ENCODE measurements around the gene IL17RB.

Gene IL17RB

GRCh38 chr3:53858096-53858741, 11.9 kb downstream of the IL17RB start:
- Histone ChIP-seq H3K4me3 (ENCODE audit: low read length in 2 of 2) (no peak overlapping the region), H3K4me1 (ENCODE audit: control insufficient read depth in 2 of 2, insufficient read depth in 2 of 2, low read length in 2 of 2) (no peaks in the 10 kb centered on the region), H3K27me3 (ENCODE audit: control insufficient read depth in 2 of 2, insufficient read depth in 2 of 2, low read length in 2 of 2) (no peaks in the 10 kb centered on the region), H3K9ac (ENCODE audit: low read depth in 1 of 2, low read length in 2 of 2) (no peak overlapping the region), H3K9me3 (ENCODE audit: control insufficient read depth in 2 of 2, low read length in 2 of 2) (no peaks in the 10 kb centered on the region), H3K27ac (ENCODE audit: low read depth in 2 of 2, low read length in 2 of 2) (no peak overlapping the region), H3K36me3 (ENCODE audit: control insufficient read depth in 2 of 2, insufficient read depth in 2 of 2, low read length in 2 of 2) (peaks cover 13 to 24% of the 10 kb centered on the region in 2 donors)

GRCh38 chr3:53859178-53859577, 12.8 kb downstream of the IL17RB start:
- Histone ChIP-seq H3K27me3 (ENCODE audit: control insufficient read depth in 2 of 2, insufficient read depth in 2 of 2, low read length in 2 of 2) (no peaks in the 10 kb centered on the region), H3K36me3 (ENCODE audit: control insufficient read depth in 2 of 2, insufficient read depth in 2 of 2, low read length in 2 of 2) (peaks cover 19 to 24% of the 10 kb centered on the region in 2 donors), H3K4me1 (ENCODE audit: control insufficient read depth in 2 of 2, insufficient read depth in 2 of 2, low read length in 2 of 2) (no peaks in the 10 kb centered on the region), H3K27ac (ENCODE audit: low read depth in 2 of 2, low read length in 2 of 2) (no peak overlapping the region), H3K9me3 (ENCODE audit: control insufficient read depth in 2 of 2, low read length in 2 of 2) (no peaks in the 10 kb centered on the region), H3K9ac (ENCODE audit: low read depth in 1 of 2, low read length in 2 of 2) (no peak overlapping the region), H3K4me3 (ENCODE audit: low read length in 2 of 2) (no peak overlapping the region)

DNA sequence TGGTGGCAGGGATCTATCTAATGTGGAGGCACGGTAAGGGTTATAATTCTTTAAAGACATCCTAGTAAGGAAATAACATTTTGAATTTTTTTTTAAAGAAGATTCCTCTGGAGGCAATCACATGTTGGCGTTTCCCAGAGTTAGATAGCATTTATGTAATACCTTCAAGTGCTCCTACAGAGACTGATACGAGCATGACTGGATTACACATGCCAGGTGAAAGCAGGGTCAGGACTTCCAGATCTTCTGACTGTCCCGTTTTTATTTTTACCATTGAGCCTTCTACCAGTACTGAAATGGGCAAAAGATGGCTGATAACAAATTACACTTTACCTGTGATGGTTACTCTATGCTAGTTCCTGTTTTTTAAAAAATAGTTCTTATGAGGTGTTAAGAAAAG, 13.8 kb downstream of the IL17RB start:
- H3K4me3 ChIP-seq (ENCODE audit: low read length in 2 of 2), result no peak overlapping the region
- no peaks in the 10 kb centered on the region for H3K4me1 ChIP-seq (ENCODE audit: control insufficient read depth in 2 of 2, insufficient read depth in 2 of 2, low read length in 2 of 2)
- H3K9ac ChIP-seq (ENCODE audit: low read depth in 1 of 2, low read length in 2 of 2), result no peak overlapping the region
- H3K9me3 ChIP-seq (ENCODE audit: control insufficient read depth in 2 of 2, low read length in 2 of 2), result no peaks in the 10 kb centered on the region
- no peaks in the 10 kb centered on the region for H3K27me3 ChIP-seq (ENCODE audit: control insufficient read depth in 2 of 2, insufficient read depth in 2 of 2, low read length in 2 of 2)
- no peak overlapping the region for H3K27ac ChIP-seq (ENCODE audit: low read depth in 2 of 2, low read length in 2 of 2)
- peaks cover 25 to 33% of the 10 kb centered on the region in 2 donors for H3K36me3 ChIP-seq (ENCODE audit: control insufficient read depth in 2 of 2, insufficient read depth in 2 of 2, low read length in 2 of 2)

- Histone ChIP-seq H3K4me1 (ENCODE audit: control insufficient read depth in 2 of 2, insufficient read depth in 2 of 2, low read length in 2 of 2) (no peaks in the 10 kb centered on the region), H3K4me3 (ENCODE audit: low read length in 2 of 2) (no peak overlapping the region), H3K9me3 (ENCODE audit: control insufficient read depth in 2 of 2, low read length in 2 of 2) (no peaks in the 10 kb centered on the region), H3K27ac (ENCODE audit: low read depth in 2 of 2, low read length in 2 of 2) (no peak overlapping the region), H3K36me3 (ENCODE audit: control insufficient read depth in 2 of 2, insufficient read depth in 2 of 2, low read length in 2 of 2) (peaks cover 30 to 47% of the 10 kb centered on the region in 2 donors), H3K27me3 (ENCODE audit: control insufficient read depth in 2 of 2, insufficient read depth in 2 of 2, low read length in 2 of 2) (no peaks in the 10 kb centered on the region), H3K9ac (ENCODE audit: low read depth in 1 of 2, low read length in 2 of 2) (no peak overlapping the region)
These were observed 15.9 kb downstream of the IL17RB start for GRCh38 chr3:53862241-53862640.

GRCh38 chr3:53863145-53863544, 16.8 kb downstream of the IL17RB start:
- H3K4me3 ChIP-seq (ENCODE audit: low read length in 2 of 2), result no peak overlapping the region

DNA sequence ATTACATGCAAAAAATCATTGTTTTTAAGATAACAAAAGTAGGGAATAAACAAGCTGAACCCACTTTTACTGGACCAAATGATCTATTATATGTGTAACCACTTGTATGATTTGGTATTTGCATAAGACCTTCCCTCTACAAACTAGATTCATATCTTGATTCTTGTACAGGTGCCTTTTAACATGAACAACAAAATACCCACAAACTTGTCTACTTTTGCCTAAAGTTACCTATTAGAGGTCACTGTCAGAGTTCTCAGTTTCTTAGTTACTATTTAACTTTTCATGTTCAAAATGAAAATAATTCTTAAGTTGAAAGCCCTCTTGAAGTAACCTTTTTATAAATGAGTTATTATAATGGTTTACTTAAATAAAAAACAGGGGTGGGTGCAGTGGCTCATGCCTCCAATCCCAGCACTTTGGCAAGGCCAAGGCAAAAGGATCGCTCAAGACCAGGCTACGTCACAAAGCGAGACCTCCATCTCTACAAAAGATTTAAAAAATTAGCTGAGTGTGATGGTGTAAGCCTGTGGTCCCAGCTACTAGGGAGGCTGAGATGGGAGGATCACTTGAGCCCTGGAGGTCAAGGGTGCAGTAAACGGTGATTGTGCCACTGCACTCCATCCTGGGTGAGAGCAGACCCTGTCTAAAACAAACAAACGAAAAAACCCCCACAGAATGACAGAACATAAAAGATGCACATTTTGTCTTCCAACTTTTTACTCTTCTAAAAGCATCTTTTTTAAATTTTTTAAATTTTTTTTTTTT, 19.5 kb downstream of the IL17RB start:
- no peaks in the 10 kb centered on the region for H3K4me1 ChIP-seq (ENCODE audit: control insufficient read depth in 2 of 2, insufficient read depth in 2 of 2, low read length in 2 of 2)
- no peaks in the 10 kb centered on the region for H3K9me3 ChIP-seq (ENCODE audit: control insufficient read depth in 2 of 2, low read length in 2 of 2)
- H3K27ac ChIP-seq (ENCODE audit: low read depth in 2 of 2, low read length in 2 of 2), result no peak overlapping the region
- H3K27me3 ChIP-seq (ENCODE audit: control insufficient read depth in 2 of 2, insufficient read depth in 2 of 2, low read length in 2 of 2), result no peaks in the 10 kb centered on the region
- peaks cover 54 to 65% of the 10 kb centered on the region in 2 donors for H3K36me3 ChIP-seq (ENCODE audit: control insufficient read depth in 2 of 2, insufficient read depth in 2 of 2, low read length in 2 of 2)
- no peak overlapping the region for H3K9ac ChIP-seq (ENCODE audit: low read depth in 1 of 2, low read length in 2 of 2)
- H3K4me3 ChIP-seq (ENCODE audit: low read length in 2 of 2), result no peak overlapping the region

More at GRCh38 chr3:53863145-53863544, 16.8 kb downstream of the IL17RB start:
- Histone ChIP-seq H3K27me3 (ENCODE audit: control insufficient read depth in 2 of 2, insufficient read depth in 2 of 2, low read length in 2 of 2) (no peaks in the 10 kb centered on the region), H3K36me3 (ENCODE audit: control insufficient read depth in 2 of 2, insufficient read depth in 2 of 2, low read length in 2 of 2) (peaks cover 38 to 54% of the 10 kb centered on the region in 2 donors), H3K4me1 (ENCODE audit: control insufficient read depth in 2 of 2, insufficient read depth in 2 of 2, low read length in 2 of 2) (no peaks in the 10 kb centered on the region), H3K9me3 (ENCODE audit: control insufficient read depth in 2 of 2, low read length in 2 of 2) (no peaks in the 10 kb centered on the region), H3K27ac (ENCODE audit: low read depth in 2 of 2, low read length in 2 of 2) (no peak overlapping the region), H3K9ac (ENCODE audit: low read depth in 1 of 2, low read length in 2 of 2) (no peak overlapping the region)

GRCh38 chr3:53880396-53881345, 34.3 kb downstream of the IL17RB start:
- Histone ChIP-seq H3K27me3 (ENCODE audit: control insufficient read depth in 2 of 2, insufficient read depth in 2 of 2, low read length in 2 of 2) (no peaks in the 10 kb centered on the region), H3K4me3 (ENCODE audit: low read length in 2 of 2) (peak overlapping the region; percentile 91 to 92), H3K27ac (ENCODE audit: low read depth in 2 of 2, low read length in 2 of 2) (no peak overlapping the region), H3K4me1 (ENCODE audit: control insufficient read depth in 2 of 2, insufficient read depth in 2 of 2, low read length in 2 of 2) (peaks cover 11 to 17% of the 10 kb centered on the region in 2 donors), H3K9ac (ENCODE audit: low read depth in 1 of 2, low read length in 2 of 2) (peak overlapping the region; percentile 81 to 89), H3K9me3 (ENCODE audit: control insufficient read depth in 2 of 2, low read length in 2 of 2) (no peaks in the 10 kb centered on the region), H3K36me3 (ENCODE audit: control insufficient read depth in 2 of 2, insufficient read depth in 2 of 2, low read length in 2 of 2) (peaks cover 38 to 55% of the 10 kb centered on the region in 2 donors)

DNA sequence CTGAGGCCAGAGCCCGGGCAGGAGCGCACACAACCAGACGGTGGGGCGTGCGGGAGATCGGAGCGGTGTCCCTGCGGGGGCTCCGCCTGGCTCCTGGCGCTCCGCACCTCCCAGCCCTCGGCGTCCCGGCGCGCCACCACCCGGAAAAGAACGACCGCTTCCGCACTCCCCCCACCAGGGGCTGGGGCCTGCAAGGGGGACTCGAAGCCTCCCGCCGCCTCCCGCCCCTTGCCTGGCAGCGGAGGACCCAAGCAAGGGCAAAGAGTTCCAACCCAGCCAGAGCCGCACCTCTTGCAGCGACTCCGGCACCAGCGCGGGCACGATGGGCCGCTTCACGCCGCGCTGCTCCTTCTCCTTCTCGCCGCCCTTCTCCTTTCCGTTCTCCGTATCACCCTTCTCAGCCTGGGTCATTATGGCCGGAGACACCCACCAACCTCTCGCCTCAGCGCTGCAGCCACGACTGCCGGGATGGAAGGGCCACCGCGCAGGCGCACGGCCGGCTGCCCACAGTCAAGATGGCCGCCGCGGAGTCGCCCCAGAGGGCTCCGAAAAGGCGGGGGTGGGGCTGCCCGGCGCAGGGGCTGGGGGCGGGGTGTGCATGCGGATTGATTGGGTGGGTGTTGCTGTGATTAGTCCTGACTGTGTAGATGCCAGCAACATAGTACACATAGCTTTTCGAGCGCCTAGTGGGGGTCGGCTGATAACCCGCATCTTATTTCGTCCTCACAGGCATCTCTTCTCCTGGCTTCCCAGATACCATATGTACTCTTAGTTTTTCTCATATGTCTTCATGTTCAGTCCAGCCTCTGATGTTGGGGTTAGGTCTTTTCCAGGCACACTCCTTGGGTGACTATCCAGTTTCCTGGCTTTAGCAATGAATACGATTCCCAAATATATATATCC, 35.6 kb downstream of the IL17RB start, which contains the start of gene ACTR8:
Gene ACTR8 (minus strand): TSS at position 462 of the 903 bp plus-strand sequence. CDS start 51 bp downstream, at position 411.
- Histone ChIP-seq H3K9me3 (ENCODE audit: control insufficient read depth in 2 of 2, low read length in 2 of 2) (no peaks in the 10 kb centered on the region), H3K4me3 (ENCODE audit: low read length in 2 of 2) (peak within 1 kb of the TSS; percentile 91 to 92), H3K27me3 (ENCODE audit: control insufficient read depth in 2 of 2, insufficient read depth in 2 of 2, low read length in 2 of 2) (no peaks in the 10 kb centered on the region), H3K36me3 (ENCODE audit: control insufficient read depth in 2 of 2, insufficient read depth in 2 of 2, low read length in 2 of 2) (peaks cover 37 to 52% of the 10 kb centered on the region in 2 donors), H3K9ac (ENCODE audit: low read depth in 1 of 2, low read length in 2 of 2) (peak within 1 kb of the TSS; percentile 81 to 89), H3K27ac (ENCODE audit: low read depth in 2 of 2, low read length in 2 of 2) (peak within 1 kb of the TSS; percentile 88), H3K4me1 (ENCODE audit: control insufficient read depth in 2 of 2, insufficient read depth in 2 of 2, low read length in 2 of 2) (peaks cover 11 to 17% of the 10 kb centered on the region in 2 donors)

DNA sequence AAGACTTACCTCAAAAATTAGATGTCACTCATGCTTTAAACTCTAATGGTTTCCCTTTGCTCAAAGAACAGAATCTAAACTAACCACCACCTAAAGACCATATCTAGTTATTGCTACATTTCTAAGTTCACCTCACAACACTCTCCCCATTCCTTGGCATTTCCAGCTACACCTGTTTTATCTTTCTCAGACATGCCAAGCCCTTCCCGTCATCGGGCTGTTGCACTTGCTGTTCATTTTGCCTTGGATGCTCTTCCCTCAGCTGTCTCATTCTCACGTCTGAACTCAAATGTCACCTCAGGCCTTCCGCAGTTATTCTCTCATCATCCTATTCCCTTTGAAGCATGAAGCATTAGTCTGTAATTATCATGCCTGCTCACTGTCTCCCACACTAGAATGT, 36.6 kb downstream of the IL17RB start:
- peaks cover 30 to 48% of the 10 kb centered on the region in 2 donors for H3K36me3 ChIP-seq (ENCODE audit: control insufficient read depth in 2 of 2, insufficient read depth in 2 of 2, low read length in 2 of 2)
- H3K4me1 ChIP-seq (ENCODE audit: control insufficient read depth in 2 of 2, insufficient read depth in 2 of 2, low read length in 2 of 2), result peaks cover 11 to 17% of the 10 kb centered on the region in 2 donors
- H3K27me3 ChIP-seq (ENCODE audit: control insufficient read depth in 2 of 2, insufficient read depth in 2 of 2, low read length in 2 of 2), result no peaks in the 10 kb centered on the region
- no peak overlapping the region for H3K9ac ChIP-seq (ENCODE audit: low read depth in 1 of 2, low read length in 2 of 2)
- H3K4me3 ChIP-seq (ENCODE audit: low read length in 2 of 2), result no peak overlapping the region
- no peak overlapping the region for H3K27ac ChIP-seq (ENCODE audit: low read depth in 2 of 2, low read length in 2 of 2)
- no peaks in the 10 kb centered on the region for H3K9me3 ChIP-seq (ENCODE audit: control insufficient read depth in 2 of 2, low read length in 2 of 2)

Measured in mucosa of rectum (tissue), 2 donors.